Forelimb muscle (tissue), 1 donor: Measurements from ENCODE around the gene FGF11. TPM values are rescaled to one million over a fixed set of nuclear protein-coding genes. Genes with fewer than 3 reads are reported as not detected.
"Not testable (repeated sequence)": the region's sequence is repeated elsewhere in the genome, so short reads cannot be mapped to it uniquely, and the experiment has no call there.

Experiments used
- DNase-seq: peaks from one replicate; pipeline ENCODE4 v3.0.0-alpha.2; 2013; ENCODE audit warnings: low read depth
- polyA plus RNA-seq: library from polyadenylated mRNA; unstranded; fragments of 120-200 nt; gene quantifications from one replicate; pipeline ENCODE4 v1.2.1, GENCODE V29; 2013; ENCODE audit not compliant: insufficient read length

Gene FGF11
- polyA plus RNA-seq, 1 donor, result 1.4 TPM

DNA sequence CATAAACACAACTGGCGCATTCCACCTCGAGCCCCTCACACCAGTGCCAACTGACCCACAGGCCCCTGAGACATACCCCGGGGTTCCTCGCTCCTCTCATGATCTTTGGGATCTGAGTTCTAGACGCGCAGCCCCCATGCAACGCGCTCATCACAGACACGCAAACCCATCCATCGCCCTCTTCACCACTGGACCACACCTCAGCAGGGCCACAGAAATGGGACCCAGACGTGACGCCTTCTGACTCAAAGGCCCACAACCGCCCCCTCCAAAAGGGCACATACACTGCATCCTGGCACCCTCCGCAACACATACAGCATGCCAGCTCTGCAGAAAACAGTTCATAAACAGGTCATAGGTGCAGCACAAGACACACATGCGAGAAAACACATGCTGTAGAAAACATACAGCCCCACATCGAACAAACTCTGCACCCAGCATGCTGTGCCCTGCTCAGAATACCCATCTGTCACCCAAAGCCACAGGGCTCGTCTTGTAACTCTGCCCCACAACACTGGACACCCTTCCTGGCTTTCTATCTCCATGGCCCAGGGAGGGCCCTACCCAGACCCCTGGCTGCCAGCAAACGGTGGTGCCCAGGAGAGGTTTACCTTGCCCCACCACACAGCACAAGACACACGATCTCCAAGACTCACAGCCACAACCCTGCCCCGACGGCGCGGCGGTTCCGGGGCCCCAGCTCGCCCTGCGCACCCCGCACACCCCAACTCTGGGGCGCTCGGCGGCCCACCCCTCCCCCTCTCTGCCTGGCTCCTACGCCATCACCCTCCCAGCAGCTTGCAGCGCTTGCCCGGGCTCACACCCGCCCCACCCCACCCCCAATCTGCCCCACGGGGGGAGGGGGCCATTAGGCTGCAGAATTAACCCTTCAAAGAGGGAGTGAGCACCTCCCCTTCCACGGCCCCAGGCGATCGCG is 39.2 kb downstream of the FGF11 start:
- DNase-seq, result no peak

GRCh38 chr17:7479213-7480088 is 40.1 kb downstream of the FGF11 start, which contains the start of gene ZBTB4:
Gene ZBTB4 (minus strand): TSS chr17:7479631. CDS start chr17:7466801, 12,830 bp downstream.
- DNase-seq, result no peak

DNA sequence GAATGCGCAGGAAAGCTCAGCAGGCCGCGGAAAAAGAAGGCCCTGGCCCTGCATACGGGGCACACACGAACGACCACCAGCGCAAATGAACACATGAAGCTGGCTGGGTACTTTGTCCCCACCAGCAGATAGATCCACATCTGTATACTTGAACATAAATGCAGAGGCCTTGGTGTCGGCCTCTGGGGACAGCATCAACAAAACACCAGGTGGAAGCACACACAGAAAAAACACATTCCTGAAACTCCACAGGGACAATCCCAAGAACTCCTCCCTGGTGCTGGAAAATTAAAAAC is 40.7 kb downstream of the FGF11 start:
- no peak for DNase-seq

GRCh38 chr17:7481275-7481674 is 42.0 kb downstream of the FGF11 start, which contains the start of gene SLC35G6:
Gene SLC35G6 (plus strand): TSS chr17:7481446. CDS start chr17:7481517, 71 bp downstream.
- not testable (repeated sequence) for DNase-seq

DNA sequence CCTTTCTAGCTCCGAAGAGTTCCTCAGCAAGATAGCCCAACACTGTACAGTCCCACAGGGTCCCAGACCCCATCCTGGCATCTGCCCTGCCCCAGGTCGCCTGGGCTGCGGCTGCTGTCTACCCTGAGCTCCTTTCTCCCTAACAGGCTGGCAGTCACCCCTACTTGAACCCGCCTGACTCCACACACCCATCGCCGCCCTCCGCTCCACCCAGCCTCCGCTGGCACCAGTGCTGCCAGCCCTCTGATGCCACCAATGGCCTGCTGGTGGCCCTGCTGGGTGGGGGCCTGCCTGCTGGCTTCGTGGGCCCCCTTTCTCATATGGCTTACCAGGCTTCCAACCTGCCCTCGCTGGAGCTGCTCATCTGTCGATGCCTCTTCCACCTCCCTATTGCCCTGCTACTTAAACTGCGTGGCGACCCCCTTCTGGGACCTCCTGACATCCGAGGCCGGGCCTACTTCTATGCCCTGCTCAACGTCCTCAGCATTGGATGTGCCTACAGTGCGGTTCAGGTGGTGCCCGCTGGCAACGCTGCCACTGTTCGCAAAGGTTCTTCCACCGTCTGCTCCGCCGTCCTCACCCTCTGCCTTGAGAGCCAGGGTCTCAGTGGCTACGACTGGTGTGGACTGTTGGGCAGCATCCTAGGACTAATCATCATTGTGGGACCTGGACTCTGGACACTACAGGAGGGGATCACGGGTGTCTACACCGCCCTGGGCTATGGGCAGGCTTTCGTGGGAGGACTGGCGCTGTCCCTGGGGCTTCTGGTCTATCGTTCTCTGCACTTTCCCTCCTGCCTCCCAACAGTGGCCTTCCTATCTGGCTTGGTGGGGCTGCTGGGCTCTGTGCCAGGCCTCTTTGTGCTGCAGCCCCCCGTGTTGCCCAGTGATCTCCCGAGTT is 42.8 kb downstream of the FGF11 start:
- not testable (repeated sequence) for DNase-seq

- not testable (repeated sequence) for DNase-seq
Observed at GRCh38 chr17:7482742-7483088, 43.4 kb downstream of the FGF11 start.

- peak; percentile 86 for DNase-seq
Observed at GRCh38 chr17:7483255-7484066, 44.1 kb downstream of the FGF11 start.

DNA sequence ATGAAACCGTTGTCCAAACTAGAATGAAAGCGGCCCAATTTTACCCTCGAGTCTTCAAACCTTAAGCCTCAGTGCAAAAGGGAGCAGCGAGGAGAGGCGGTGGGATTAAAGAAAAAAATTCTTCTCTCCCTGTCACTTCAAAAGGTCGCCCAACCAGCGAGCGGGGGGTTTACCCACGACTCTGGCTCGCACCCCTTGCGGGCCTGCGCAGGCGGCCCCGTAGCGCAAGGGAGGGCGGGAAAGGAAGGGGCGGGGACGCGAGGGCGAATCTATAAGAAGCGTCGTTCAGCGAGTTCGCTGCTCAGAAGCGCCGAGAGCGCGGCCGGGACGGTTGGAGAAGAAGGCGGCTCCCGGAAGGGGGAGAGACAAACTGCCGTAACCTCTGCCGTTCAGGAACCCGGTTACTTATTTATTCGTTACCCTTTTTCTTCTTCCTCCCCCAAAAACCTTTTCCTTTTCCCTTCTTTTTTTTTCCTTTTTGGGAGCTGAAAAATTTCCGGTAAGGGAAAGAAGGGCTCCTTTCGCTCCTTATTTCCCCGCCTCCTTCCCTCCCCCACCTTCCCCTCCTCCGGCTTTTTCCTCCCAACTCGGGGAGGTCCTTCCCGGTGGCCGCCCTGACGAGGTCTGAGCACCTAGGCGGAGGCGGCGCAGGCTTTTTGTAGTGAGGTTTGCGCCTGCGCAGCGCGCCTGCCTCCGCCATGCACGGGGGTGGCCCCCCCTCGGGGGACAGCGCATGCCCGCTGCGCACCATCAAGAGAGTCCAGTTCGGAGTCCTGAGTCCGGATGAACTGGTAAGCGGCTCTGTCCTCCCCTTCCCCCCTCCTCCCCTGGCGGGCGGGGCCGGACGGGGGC is 45.0 kb downstream of the FGF11 start, which contains the start of gene POLR2A:
Gene POLR2A (plus strand): TSS at position 300 of the 852 bp plus-strand sequence.
- DNase-seq, result peak; percentile 96

- DNase-seq, result no peak
Observed at GRCh38 chr17:7484919-7485377, 45.6 kb downstream of the FGF11 start.

DNA sequence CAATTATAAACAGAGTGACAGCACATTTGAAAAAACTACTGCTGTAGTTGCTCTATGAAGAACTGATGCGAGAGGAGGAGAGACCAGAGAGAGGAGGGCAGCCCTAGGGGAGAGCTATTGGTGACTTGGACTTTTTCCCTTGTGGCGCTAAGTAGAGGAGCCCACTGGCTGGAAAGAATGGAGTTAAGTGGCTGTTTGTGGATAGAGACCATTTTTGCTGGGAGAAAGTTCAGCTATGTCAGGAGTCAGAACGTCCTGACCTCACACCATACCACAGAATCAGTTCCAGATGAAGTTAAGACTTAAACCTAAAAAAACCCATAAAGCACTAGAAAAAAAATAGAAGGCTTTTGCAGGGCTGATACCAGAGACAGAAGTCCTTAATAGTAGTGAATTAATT is 46.9 kb downstream of the FGF11 start:
- DNase-seq, result no peak

GRCh38 chr17:7490144-7490543 is 50.8 kb downstream of the FGF11 start:
- no peak for DNase-seq

- no peak for DNase-seq
Observed at GRCh38 chr17:7491583-7491982, 52.3 kb downstream of the FGF11 start.

DNA sequence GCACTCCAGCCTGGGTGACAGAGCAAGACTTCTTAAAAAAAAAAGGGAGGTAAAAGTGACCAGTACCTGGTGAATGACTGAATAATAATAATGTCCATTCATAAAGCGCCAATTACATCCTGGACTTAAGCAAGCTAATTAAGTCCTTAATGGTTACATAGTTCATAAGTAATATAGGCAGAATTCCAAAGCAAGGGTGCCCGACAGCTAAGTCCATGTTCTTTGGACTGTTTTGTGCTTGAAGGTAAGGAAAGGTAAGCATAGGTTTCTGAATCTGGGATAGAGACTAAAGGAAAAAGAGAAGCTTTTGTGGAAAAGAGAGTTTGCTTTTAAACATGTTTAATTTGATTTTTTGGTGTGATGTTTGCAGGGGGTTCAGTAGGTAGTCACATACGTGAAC is 54.6 kb downstream of the FGF11 start:
- no peak for DNase-seq

Other genes with a start within 250 kb of the FGF11 start
- gene DLG4, start 219.7 kb upstream of the FGF11 start, polyA plus RNA-seq, result 18.0 TPM
- gene ACADVL, start 219.6 kb upstream of the FGF11 start, polyA plus RNA-seq, result 243 TPM
- gene DVL2, start 205.0 kb upstream of the FGF11 start, polyA plus RNA-seq, result 36.2 TPM
- gene PHF23, start 200.1 kb upstream of the FGF11 start, polyA plus RNA-seq, result 35.7 TPM
- 246 TPM for gene GABARAP, start 197.1 kb upstream of the FGF11 start, polyA plus RNA-seq
- 187 TPM for gene CTDNEP1, start 187.8 kb upstream of the FGF11 start, polyA plus RNA-seq
- 48.5 TPM for gene ELP5, start 187.3 kb upstream of the FGF11 start, polyA plus RNA-seq
- gene CLDN7, start 177.0 kb upstream of the FGF11 start, polyA plus RNA-seq, result 0.99 TPM
- gene SLC2A4, start 157.8 kb upstream of the FGF11 start, polyA plus RNA-seq, result 39.2 TPM
- gene YBX2, start 144.9 kb upstream of the FGF11 start, polyA plus RNA-seq, result 2.4 TPM
- 281 TPM for gene EIF5A, start 131.9 kb upstream of the FGF11 start, polyA plus RNA-seq
- 60.5 TPM for gene GPS2, start 124.2 kb upstream of the FGF11 start, polyA plus RNA-seq
- gene NEURL4, start 110.2 kb upstream of the FGF11 start, polyA plus RNA-seq, result 18.7 TPM
- 11.3 TPM for gene ACAP1, start 103.0 kb upstream of the FGF11 start, polyA plus RNA-seq
- 6.5 TPM for gene KCTD11, start 87.3 kb upstream of the FGF11 start, polyA plus RNA-seq
- not detected for gene TMEM95, start 84.4 kb upstream of the FGF11 start, polyA plus RNA-seq
- gene TNK1, start 58.4 kb upstream of the FGF11 start, polyA plus RNA-seq, result 0.71 TPM
- gene PLSCR3, start 45.0 kb upstream of the FGF11 start, polyA plus RNA-seq, result 27.7 TPM
- gene TMEM256, start 35.4 kb upstream of the FGF11 start, polyA plus RNA-seq, result 55.6 TPM
- gene NLGN2, start 31.7 kb upstream of the FGF11 start, polyA plus RNA-seq, result 24.5 TPM
- gene SPEM1, start 19.2 kb upstream of the FGF11 start, polyA plus RNA-seq, result not detected
- not detected for gene SPEM2, start 13.9 kb upstream of the FGF11 start, polyA plus RNA-seq
- not detected for gene SPEM3, start 10.7 kb upstream of the FGF11 start, polyA plus RNA-seq
- gene TMEM102, start 4.1 kb upstream of the FGF11 start, polyA plus RNA-seq, result 0.87 TPM
- gene CHRNB1, start 5.5 kb downstream of the FGF11 start, polyA plus RNA-seq, result 89.3 TPM
- 25.1 TPM for gene ZBTB4, start 40.1 kb downstream of the FGF11 start, polyA plus RNA-seq
- gene SLC35G6, start 41.9 kb downstream of the FGF11 start, polyA plus RNA-seq, result 0.15 TPM
- 53.3 TPM for gene POLR2A, start 44.9 kb downstream of the FGF11 start, polyA plus RNA-seq
- 25.8 TPM for gene TNFSF12, start 109.5 kb downstream of the FGF11 start, polyA plus RNA-seq
- gene TNFSF13, start 119.2 kb downstream of the FGF11 start, polyA plus RNA-seq, result 2.6 TPM
- gene SENP3, start 122.4 kb downstream of the FGF11 start, polyA plus RNA-seq, result 31.7 TPM
- gene CD68, start 140.1 kb downstream of the FGF11 start, polyA plus RNA-seq, result 25.6 TPM
- gene MPDU1, start 144.3 kb downstream of the FGF11 start, polyA plus RNA-seq, result 43.1 TPM
- 1.7 TPM for gene SOX15, start 150.6 kb downstream of the FGF11 start, polyA plus RNA-seq
- gene FXR2, start 175.4 kb downstream of the FGF11 start, polyA plus RNA-seq, result 38.5 TPM
- gene SAT2, start 188.3 kb downstream of the FGF11 start, polyA plus RNA-seq, result 61.7 TPM
- 0.51 TPM for gene SHBG, start 190.6 kb downstream of the FGF11 start, polyA plus RNA-seq
- gene ATP1B2, start 211.4 kb downstream of the FGF11 start, polyA plus RNA-seq, result 33.9 TPM
- gene TP53, start 248.0 kb downstream of the FGF11 start, polyA plus RNA-seq, result 32.3 TPM
- gene WRAP53, start 249.0 kb downstream of the FGF11 start, polyA plus RNA-seq, result 6.6 TPM